ENCODE results near the gene KCNH3. TPM values are rescaled to one million over a fixed set of nuclear protein-coding genes. Genes with fewer than 3 reads are reported as not detected.
"Not testable (repeated sequence)": the region's sequence is repeated elsewhere in the genome, so short reads cannot be mapped to it uniquely, and the experiment has no call there.

The KCNH3 gene
- 0.91 TPM for polyA plus RNA-seq (2012; ENCODE audit: insufficient read depth, insufficient read length)

- peak; percentile 79 for DNase-seq (ENCODE audit: low read depth, low spot score)
These were observed at the start of gene KCNH3 for GRCh38 chr12:49538510-49539403. Gene KCNH3, plus strand, starts transcription at chr12:49539030. Its CDS starts 387 bp downstream, at chr12:49539417.

GRCh38 chr12:49489154-49489553 lies 49.7 kb upstream of the KCNH3 start:
- DNase-seq (ENCODE audit: low read depth, low spot score), result no peak
- H3K4me3 ChIP-seq (ENCODE audit: low read length), result no peak overlapping the region

More at GRCh38 chr12:49538510-49539403, at the start of gene KCNH3:
- H3K4me3 ChIP-seq (ENCODE audit: low read length), result peak within 1 kb of the TSS; percentile 46

GRCh38 chr12:49489720-49490119 lies 49.1 kb upstream of the KCNH3 start:
- no peak overlapping the region for H3K4me3 ChIP-seq (ENCODE audit: low read length)
- DNase-seq (ENCODE audit: low read depth, low spot score), result no peak

GRCh38 chr12:49491823-49492222 lies 47.0 kb upstream of the KCNH3 start:
- DNase-seq (ENCODE audit: low read depth, low spot score), result no peak
- H3K4me3 ChIP-seq (ENCODE audit: low read length), result no peak overlapping the region

GRCh38 chr12:49493900-49494299 lies 44.9 kb upstream of the KCNH3 start:
- DNase-seq (ENCODE audit: low read depth, low spot score), result no peak
- H3K4me3 ChIP-seq (ENCODE audit: low read length), result no peak overlapping the region

- H3K4me3 ChIP-seq (ENCODE audit: low read length), result no peak overlapping the region
- DNase-seq (ENCODE audit: low read depth, low spot score), result no peak
These were observed 42.1 kb upstream of the KCNH3 start for GRCh38 chr12:49496417-49497360.

- H3K4me3 ChIP-seq (ENCODE audit: low read length), result no peak overlapping the region
These were observed 36.9 kb upstream of the KCNH3 start for GRCh38 chr12:49501895-49502294.

GRCh38 chr12:49502590-49502989 lies 36.2 kb upstream of the KCNH3 start:
- no peak overlapping the region for H3K4me3 ChIP-seq (ENCODE audit: low read length)
- DNase-seq (ENCODE audit: low read depth, low spot score), result no peak

More at GRCh38 chr12:49501895-49502294, 36.9 kb upstream of the KCNH3 start:
- DNase-seq (ENCODE audit: low read depth, low spot score), result no peak

GRCh38 chr12:49503674-49504180 lies 35.1 kb upstream of the KCNH3 start:
- no peak for DNase-seq (ENCODE audit: low read depth, low spot score)
- H3K4me3 ChIP-seq (ENCODE audit: low read length), result no peak overlapping the region

- DNase-seq (ENCODE audit: low read depth, low spot score), result no peak
- H3K4me3 ChIP-seq (ENCODE audit: low read length), result no peak overlapping the region
These were observed 33.2 kb upstream of the KCNH3 start for GRCh38 chr12:49505672-49506071.

- no peak overlapping the region for H3K4me3 ChIP-seq (ENCODE audit: low read length)
- no peak for DNase-seq (ENCODE audit: low read depth, low spot score)
These were observed 31.7 kb upstream of the KCNH3 start for GRCh38 chr12:49507139-49507538.

GRCh38 chr12:49509681-49510080 lies 29.1 kb upstream of the KCNH3 start:
- not testable (repeated sequence) for H3K4me3 ChIP-seq (ENCODE audit: low read length); DNase-seq (ENCODE audit: low read depth, low spot score)

GRCh38 chr12:49511410-49511809 lies 27.4 kb upstream of the KCNH3 start:
- DNase-seq (ENCODE audit: low read depth, low spot score), result no peak
- no peak overlapping the region for H3K4me3 ChIP-seq (ENCODE audit: low read length)

GRCh38 chr12:49512546-49512945 lies 26.3 kb upstream of the KCNH3 start:
- no peak overlapping the region for H3K4me3 ChIP-seq (ENCODE audit: low read length)
- no peak for DNase-seq (ENCODE audit: low read depth, low spot score)

- no peak for DNase-seq (ENCODE audit: low read depth, low spot score)
These were observed 23.6 kb upstream of the KCNH3 start for GRCh38 chr12:49515266-49515665.

GRCh38 chr12:49518914-49519573 lies 19.8 kb upstream of the KCNH3 start:
- H3K4me3 ChIP-seq (ENCODE audit: low read length), result no peak overlapping the region
- no peak for DNase-seq (ENCODE audit: low read depth, low spot score)

More at GRCh38 chr12:49515266-49515665, 23.6 kb upstream of the KCNH3 start:
- no peak overlapping the region for H3K4me3 ChIP-seq (ENCODE audit: low read length)

- no peak for DNase-seq (ENCODE audit: low read depth, low spot score)
These were observed 19.3 kb upstream of the KCNH3 start for GRCh38 chr12:49519574-49519936.

GRCh38 chr12:49521389-49521788 lies 17.4 kb upstream of the KCNH3 start:
- DNase-seq (ENCODE audit: low read depth, low spot score), result no peak
- no peak overlapping the region for H3K4me3 ChIP-seq (ENCODE audit: low read length)

More at GRCh38 chr12:49519574-49519936, 19.3 kb upstream of the KCNH3 start:
- no peak overlapping the region for H3K4me3 ChIP-seq (ENCODE audit: low read length)
